ENCODE measurements around the gene DGKH. TPM values are rescaled to one million over a fixed set of nuclear protein-coding genes. Genes with fewer than 3 reads are reported as not detected.

DGKH gene
- total and polyA plus RNA-seq, 10 of the 15 experiments (the other 5 are each of a cell fraction or from before 2014, with no cell fraction given) = 1.3 to 15.2 (median 7.3) TPM

GRCh38 chr13:42084722-42085121 lies 36.3 kb downstream of the DGKH start (continued):
- peak; percentile 32; the same call in 1 of the 2 replicates for TF ChIP-seq CREM (IDR thresholded peaks at IDR 0.05; ENCODE audit: low read depth)

GRCh38 chr13:42086582-42086981 lies 38.1 kb downstream of the DGKH start:
- ChIA-PET CTCF (interaction anchor here (1.2 to 1.8 kb wide), 5 partner anchors 10 to 39 kb away, joined by 3 to 7 read pairs (median 3); no protein-coding TSS in a partner anchor), RAD21 (ENCODE audit: unreplicated experiment) (interaction anchor here (0.8 to 1.0 kb wide), 2 partner anchors 32 to 43 kb away, joined by 3 to 4 read pairs; no protein-coding TSS in a partner anchor), POLR2A (interaction anchor here (1.1 kb wide), 1 partner anchor 45 kb away, joined by 4 read pairs; no protein-coding TSS in a partner anchor), SMC1A (ENCODE audit: uncharacterized antibody, unreplicated experiment) (interaction anchor here (1.0 to 1.7 kb wide), 4 partner anchors 10 to 193 kb away, joined by 3 to 5 read pairs (median 4); no protein-coding TSS in a partner anchor)
- Histone ChIP-seq H2AFZ (ENCODE audit: control insufficient read depth, low read depth, low read length) (no peak overlapping the region), H4K20me1 (ENCODE audit: control insufficient read depth, insufficient read depth) (no peaks in the 10 kb centered on the region), H3K4me2 (ENCODE audit: control insufficient read depth, insufficient read depth) (no peak overlapping the region), H3K36me3 (ENCODE audit: control insufficient read depth in 2 of 2, insufficient read depth in 2 of 2, low read length in 1 of 2) (no peaks in the 10 kb centered on the region; a peak in 1 of 4 replicates), H3K27me3 (replicated peaks in 1 of 2; ENCODE audit: control insufficient read depth in 2 of 2, insufficient read depth in 2 of 2, low read length in 1 of 2) (no peaks in the 10 kb centered on the region), H3K9me3 (replicated peaks; ENCODE audit: control insufficient read depth, insufficient read depth, low read length) (peaks cover 7% of the 10 kb centered on the region), H3K79me2 (ENCODE audit: control insufficient read depth, insufficient read depth, low read length) (peaks cover 3% of the 10 kb centered on the region), H3K4me1 (ENCODE audit: control insufficient read depth, insufficient read depth, low read length) (peaks cover 16% of the 10 kb centered on the region), H3K9ac (ENCODE audit: control insufficient read depth, insufficient read depth, low read length) (no peak overlapping the region), H3K4me3 (no peak overlapping the region), H3K27ac (ENCODE audit: control insufficient read depth, insufficient read depth) (peak overlapping the region; percentile 27; the same call in 1 of the 2 replicates)
- 54% methylated on average over 1 of the region's 1 CpG for WGBS (ENCODE audit: insufficient coverage, insufficient replicate concordance, low lambda C conversion rate, missing lambda C conversion rate)
- intact Hi-C loops (cut with micrococcal nuclease; ENCODE audit: unreplicated experiment) (no loop called here), in situ Hi-C loops (cut with MboI) (no loop called here)
- BruUV-seq (replicated peaks) = no TSS peak
- DNase-seq (ENCODE audit: low read depth, low spot score) = peak; percentile 66
- peak; percentile 72 for FAIRE-seq
- ATAC-seq = peak; percentile 93
- TF ChIP-seq ATF3 (IDR thresholded peaks at IDR 0.05; ENCODE audit: borderline replicate concordance, extremely low read depth, low read depth, low read length) (no peak), CHD4 (IDR thresholded peaks at IDR 0.05) (no peak), GATAD2B (conservative IDR thresholded peaks at IDR 0.05; ENCODE audit: low read depth) (0 out of 2 replicates have a peak, but pooled peaks have one; percentile 31), MEF2B (IDR thresholded peaks at IDR 0.05; ENCODE audit: partially characterized antibody, poor library complexity, severe bottlenecking) (peak; percentile 61), MTA2 (IDR thresholded peaks at IDR 0.05; ENCODE audit: low read depth) (peak; percentile 77), BHLHE40 (IDR thresholded peaks at IDR 0.05; ENCODE audit: borderline replicate concordance in 1 of 2, low read depth in 2 of 2, low read length in 1 of 2) (peak; percentile 80 to 86), NBN (IDR thresholded peaks at IDR 0.05) (0 out of 2 replicates have a peak, but pooled peaks have one; percentile 47), ZNF687 (IDR thresholded peaks at IDR 0.05) (no peak), RAD51 (IDR thresholded peaks at IDR 0.05) (peak; percentile 82), RUNX3 (IDR thresholded peaks at IDR 0.05; ENCODE audit: low read length) (peak; percentile 72), IKZF1 (conservative IDR thresholded peaks at IDR 0.05) (peak; percentile 60)
- TF ChIP-seq, protein P1, sequence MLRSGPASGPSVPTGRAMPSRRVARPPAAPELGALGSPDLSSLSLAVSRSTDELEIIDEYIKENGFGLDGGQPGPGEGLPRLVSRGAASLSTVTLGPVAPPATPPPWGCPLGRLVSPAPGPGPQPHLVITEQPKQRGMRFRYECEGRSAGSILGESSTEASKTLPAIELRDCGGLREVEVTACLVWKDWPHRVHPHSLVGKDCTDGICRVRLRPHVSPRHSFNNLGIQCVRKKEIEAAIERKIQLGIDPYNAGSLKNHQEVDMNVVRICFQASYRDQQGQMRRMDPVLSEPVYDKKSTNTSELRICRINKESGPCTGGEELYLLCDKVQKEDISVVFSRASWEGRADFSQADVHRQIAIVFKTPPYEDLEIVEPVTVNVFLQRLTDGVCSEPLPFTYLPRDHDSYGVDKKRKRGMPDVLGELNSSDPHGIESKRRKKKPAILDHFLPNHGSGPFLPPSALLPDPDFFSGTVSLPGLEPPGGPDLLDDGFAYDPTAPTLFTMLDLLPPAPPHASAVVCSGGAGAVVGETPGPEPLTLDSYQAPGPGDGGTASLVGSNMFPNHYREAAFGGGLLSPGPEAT (IDR thresholded peaks at IDR 0.05; ENCODE audit: low read depth) = peak; percentile 84; the same call in 1 of the 2 replicates
- TF ChIP-seq, protein P2, sequence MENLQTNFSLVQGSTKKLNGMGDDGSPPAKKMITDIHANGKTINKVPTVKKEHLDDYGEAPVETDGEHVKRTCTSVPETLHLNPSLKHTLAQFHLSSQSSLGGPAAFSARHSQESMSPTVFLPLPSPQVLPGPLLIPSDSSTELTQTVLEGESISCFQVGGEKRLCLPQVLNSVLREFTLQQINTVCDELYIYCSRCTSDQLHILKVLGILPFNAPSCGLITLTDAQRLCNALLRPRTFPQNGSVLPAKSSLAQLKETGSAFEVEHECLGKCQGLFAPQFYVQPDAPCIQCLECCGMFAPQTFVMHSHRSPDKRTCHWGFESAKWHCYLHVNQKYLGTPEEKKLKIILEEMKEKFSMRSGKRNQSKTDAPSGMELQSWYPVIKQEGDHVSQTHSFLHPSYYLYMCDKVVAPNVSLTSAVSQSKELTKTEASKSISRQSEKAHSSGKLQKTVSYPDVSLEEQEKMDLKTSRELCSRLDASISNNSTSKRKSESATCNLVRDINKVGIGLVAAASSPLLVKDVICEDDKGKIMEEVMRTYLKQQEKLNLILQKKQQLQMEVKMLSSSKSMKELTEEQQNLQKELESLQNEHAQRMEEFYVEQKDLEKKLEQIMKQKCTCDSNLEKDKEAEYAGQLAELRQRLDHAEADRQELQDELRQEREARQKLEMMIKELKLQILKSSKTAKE (IDR thresholded peaks at IDR 0.05; ENCODE audit: low read depth, poor library complexity, severe bottlenecking) = peak; percentile 57
